GM06990 (cell line): ENCODE results near the gene SLC12A8.

ENCODE experiments used
- DNase-seq: peaks from one replicate; pipeline ENCODE4 v3.0.0-alpha.2; 2011; ENCODE audit not compliant: insufficient read length; ENCODE audit errors: extremely low read depth
- H3K27me3 ChIP-seq: replicated peaks from 2 replicates; pipeline ENCODE4 v1.6.0; 2011; ENCODE audit warnings: low read length; ENCODE audit not compliant: control insufficient read depth, insufficient read depth
- H3K36me3 ChIP-seq: 2 replicates; pipeline ENCODE4 v1.5.1; 2011; ENCODE audit warnings: low read length; ENCODE audit not compliant: control insufficient read depth, insufficient read depth
- H3K4me3 ChIP-seq: replicated peaks from 2 replicates; pipeline ENCODE4 v1.5.1; 2011; ENCODE audit warnings: low read depth, mild to moderate bottlenecking, control low read depth, low read length
- TF ChIP-seq, protein P1 (sequence below): IDR thresholded peaks from 2 replicates; pipeline ENCODE4 v1.5.1; 2011; ENCODE audit warnings: low read length, control low read depth, mild to moderate bottlenecking, inconsistent platforms; ENCODE audit not compliant: insufficient read depth, poor library complexity, severe bottlenecking

The SLC12A8 gene

DNA sequence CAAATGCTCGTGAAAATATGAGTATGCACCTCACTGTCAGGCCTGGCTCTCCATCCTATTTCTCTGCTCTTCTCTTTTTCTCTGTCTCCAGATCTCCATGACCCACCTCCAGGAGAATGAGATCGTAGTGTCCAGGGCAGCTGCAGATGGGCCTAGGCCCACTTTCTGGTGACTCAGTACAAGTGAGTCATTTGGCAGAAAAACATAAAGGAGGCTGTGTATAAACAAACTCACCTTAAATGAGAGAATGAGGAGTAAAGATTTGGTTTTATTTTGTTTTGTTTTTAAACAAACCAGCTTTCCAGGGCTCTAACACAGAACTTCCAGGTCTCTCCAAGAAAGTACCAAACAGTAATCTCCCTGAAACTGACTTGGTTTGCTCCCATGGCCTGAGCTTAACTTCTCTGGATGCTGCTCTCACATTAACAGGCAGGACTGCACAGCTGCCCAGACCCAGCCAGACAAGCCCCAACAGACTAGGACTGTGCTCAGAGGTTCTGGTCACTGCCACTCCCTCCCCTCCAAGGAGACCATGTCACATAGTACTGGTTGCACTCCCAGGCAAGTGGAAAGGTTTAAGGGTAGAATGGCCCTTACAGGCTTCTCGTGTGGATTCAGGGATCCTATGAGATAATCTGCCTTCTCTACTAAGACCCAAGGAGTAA is 155.2 kb downstream of the SLC12A8 start:
- Histone ChIP-seq H3K27me3 (no peaks in the 10 kb centered on the region), H3K4me3 (no peak overlapping the region), H3K36me3 (no peaks in the 10 kb centered on the region)
- TF ChIP-seq, protein P1, sequence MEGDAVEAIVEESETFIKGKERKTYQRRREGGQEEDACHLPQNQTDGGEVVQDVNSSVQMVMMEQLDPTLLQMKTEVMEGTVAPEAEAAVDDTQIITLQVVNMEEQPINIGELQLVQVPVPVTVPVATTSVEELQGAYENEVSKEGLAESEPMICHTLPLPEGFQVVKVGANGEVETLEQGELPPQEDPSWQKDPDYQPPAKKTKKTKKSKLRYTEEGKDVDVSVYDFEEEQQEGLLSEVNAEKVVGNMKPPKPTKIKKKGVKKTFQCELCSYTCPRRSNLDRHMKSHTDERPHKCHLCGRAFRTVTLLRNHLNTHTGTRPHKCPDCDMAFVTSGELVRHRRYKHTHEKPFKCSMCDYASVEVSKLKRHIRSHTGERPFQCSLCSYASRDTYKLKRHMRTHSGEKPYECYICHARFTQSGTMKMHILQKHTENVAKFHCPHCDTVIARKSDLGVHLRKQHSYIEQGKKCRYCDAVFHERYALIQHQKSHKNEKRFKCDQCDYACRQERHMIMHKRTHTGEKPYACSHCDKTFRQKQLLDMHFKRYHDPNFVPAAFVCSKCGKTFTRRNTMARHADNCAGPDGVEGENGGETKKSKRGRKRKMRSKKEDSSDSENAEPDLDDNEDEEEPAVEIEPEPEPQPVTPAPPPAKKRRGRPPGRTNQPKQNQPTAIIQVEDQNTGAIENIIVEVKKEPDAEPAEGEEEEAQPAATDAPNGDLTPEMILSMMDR: no peak
- no peak for DNase-seq

GRCh38 chr3:125055913-125056745 is 156.4 kb downstream of the SLC12A8 start, which contains the start of gene HEG1:
Gene HEG1, minus strand, starts transcription at chr3:125055997. Its CDS starts 107 bp downstream, at chr3:125055890.
- TF ChIP-seq, protein P1: no peak
- Histone ChIP-seq H3K36me3 (no peaks in the 10 kb centered on the region), H3K4me3 (peak within 1 kb of the TSS; percentile 77), H3K27me3 (no peaks in the 10 kb centered on the region)
- peak; percentile 86 for DNase-seq

- DNase-seq: peak; percentile 49
- TF ChIP-seq, protein P1: no peak
- H3K36me3 ChIP-seq: no peaks in the 10 kb centered on the region
- H3K27me3 ChIP-seq: no peaks in the 10 kb centered on the region
- H3K4me3 ChIP-seq: peak overlapping the region; percentile 77
Observed at GRCh38 chr3:125055331-125055912, 157.1 kb downstream of the SLC12A8 start.

DNA sequence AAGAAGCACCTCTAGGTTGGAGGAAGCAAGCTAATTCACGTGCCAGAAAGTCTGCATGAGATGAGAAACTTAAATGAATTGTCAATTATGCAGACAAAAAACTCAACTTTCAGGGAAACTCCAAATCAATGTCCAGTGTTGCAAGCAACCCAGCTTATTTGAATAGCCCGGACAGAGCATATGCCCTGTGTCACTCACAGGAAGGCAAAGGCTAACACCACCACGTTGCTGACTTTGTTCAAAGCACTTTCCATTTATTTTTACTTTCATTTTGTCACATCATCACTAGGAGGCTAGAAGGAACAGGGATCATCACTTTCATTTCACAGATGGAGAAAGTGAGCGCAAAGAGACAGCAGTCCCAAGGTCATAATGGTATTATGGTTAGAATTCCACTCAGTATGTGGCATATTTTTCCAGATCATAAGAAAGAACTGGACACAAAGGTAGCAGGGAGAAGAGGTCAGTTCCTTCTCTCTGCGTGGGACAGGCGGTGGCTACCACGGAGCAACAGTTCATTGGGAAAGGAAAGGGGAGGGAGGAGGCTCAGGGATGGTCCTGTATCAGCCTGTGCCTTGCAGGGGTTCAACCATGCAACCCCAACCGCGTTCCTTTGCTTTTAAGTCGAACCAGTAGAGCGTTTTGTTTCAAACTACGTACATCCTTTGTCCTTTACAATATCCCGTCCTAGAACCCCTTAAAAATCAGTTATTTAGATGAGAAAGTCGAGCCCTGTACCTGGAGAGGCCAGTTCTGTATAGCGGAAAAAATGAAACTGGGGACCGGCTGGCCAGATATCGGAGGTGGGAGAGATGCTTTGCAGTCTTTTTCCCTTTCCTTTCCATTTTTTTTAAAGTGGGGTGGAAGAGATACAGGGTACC is 157.9 kb downstream of the SLC12A8 start:
- Histone ChIP-seq H3K36me3 (peaks cover 1% of the 10 kb centered on the region; the same call in 1 of the 2 replicates), H3K4me3 (peak overlapping the region; percentile 77), H3K27me3 (no peaks in the 10 kb centered on the region)
- no peak for DNase-seq
- TF ChIP-seq, protein P1: no peak

- H3K27me3 ChIP-seq: no peaks in the 10 kb centered on the region
- no peak for DNase-seq
- H3K36me3 ChIP-seq: peaks cover 2% of the 10 kb centered on the region
- H3K4me3 ChIP-seq: peak overlapping the region; percentile 77
- TF ChIP-seq, protein P1: no peak
Observed at GRCh38 chr3:125054062-125054448, 158.5 kb downstream of the SLC12A8 start.
